Ishikawa (cell line): Measurements from ENCODE around the gene SMOC1.

Source experiments
- CEBPB ChIP-seq: IDR thresholded peaks from 2 replicates; pipeline ENCODE4 v1.6.1; 2012
- CREB1 ChIP-seq: IDR thresholded peaks from 2 replicates; pipeline ENCODE4 v1.6.1; 2012; ENCODE audit warnings: low read depth
- EGR1 ChIP-seq: IDR thresholded peaks from 2 replicates; pipeline ENCODE4 v1.6.1; 2012
- EP300 ChIP-seq: IDR thresholded peaks from 2 replicates; pipeline ENCODE4 v1.6.1; 2012; ENCODE audit warnings: borderline replicate concordance
- FOXM1 ChIP-seq: IDR thresholded peaks from 2 replicates; pipeline ENCODE4 v1.6.1; 2012; ENCODE audit warnings: low read depth, borderline replicate concordance
- MAX ChIP-seq: IDR thresholded peaks from 2 replicates; pipeline ENCODE4 v1.6.1; 2012
- NFIC ChIP-seq: IDR thresholded peaks from 2 replicates; pipeline ENCODE4 v1.6.1; 2012
- RAD21 ChIP-seq: IDR thresholded peaks from 2 replicates; pipeline ENCODE4 v1.6.1; 2012; ENCODE audit warnings: low read depth
- REST ChIP-seq: IDR thresholded peaks from 2 replicates; pipeline ENCODE4 v1.6.1; 2012; ENCODE audit warnings: low read depth, mild to moderate bottlenecking
- TAF1 ChIP-seq: IDR thresholded peaks from 2 replicates; pipeline ENCODE4 v1.6.1; 2012; ENCODE audit warnings: low read depth, mild to moderate bottlenecking
- TCF12 ChIP-seq: IDR thresholded peaks from 2 replicates; pipeline ENCODE4 v1.6.1; 2012; ENCODE audit warnings: low read depth
- TEAD4 ChIP-seq: IDR thresholded peaks from 2 replicates; pipeline ENCODE4 v1.6.1; 2012
- USF1 ChIP-seq: IDR thresholded peaks from 2 replicates; pipeline ENCODE4 v1.6.1; 2012
- YY1 ChIP-seq: IDR thresholded peaks from 2 replicates; pipeline ENCODE4 v1.6.1; 2012; ENCODE audit warnings: low read depth
- ZBTB7A ChIP-seq: IDR thresholded peaks from 2 replicates; pipeline ENCODE4 v1.6.1; 2012; ENCODE audit warnings: low read depth

The SMOC1 gene

GRCh38 chr14:69930780-69931379 lies 51.7 kb downstream of the SMOC1 start:
- TF ChIP-seq FOXM1 (no peak), EGR1 (no peak), TEAD4 (no peak), TAF1 (no peak), YY1 (no peak), NFIC (no peak), TCF12 (no peak), CREB1 (no peak), CEBPB (no peak), EP300 (no peak), RAD21 (no peak), ZBTB7A (no peak), REST (no peak), MAX (no peak), USF1 (no peak)

- TF ChIP-seq MAX (no peak), NFIC (no peak), TEAD4 (no peak), RAD21 (no peak), CEBPB (no peak), USF1 (no peak), CREB1 (no peak), FOXM1 (no peak), YY1 (no peak), TCF12 (no peak), EP300 (no peak), ZBTB7A (no peak), EGR1 (no peak), TAF1 (no peak), REST (no peak)
Measured at GRCh38 chr14:69931960-69932359, 52.7 kb downstream of the SMOC1 start.

GRCh38 chr14:69932391-69932790 lies 53.2 kb downstream of the SMOC1 start:
- TF ChIP-seq USF1 (no peak), CEBPB (no peak), EP300 (no peak), MAX (no peak), CREB1 (no peak), REST (no peak), TCF12 (no peak), RAD21 (no peak), TAF1 (no peak), YY1 (no peak)

GRCh38 chr14:69933623-69934275 lies 54.5 kb downstream of the SMOC1 start:
- TF ChIP-seq FOXM1 (no peak), TEAD4 (no peak), MAX (no peak), EP300 (no peak), REST (no peak)
